Natural killer cell treated with Interleukin-12 subunit alpha and Interleukin-12 subunit beta and Interleukin-15 and Interleukin-18, amount 100 ng/mL, for 72 hours (primary cell): ENCODE results near the gene DENND2A. TPM values are rescaled to one million over a fixed set of nuclear protein-coding genes. Genes with fewer than 3 reads are reported as not detected.
"Not testable (repeated sequence)": the region's sequence is repeated elsewhere in the genome, so short reads cannot be mapped to it uniquely, and the experiment has no call there.

Experiments used
- ATAC-seq, 2 donors: fragments of 150-1000 bp; cut with Tn5 transposase in 1 of 2; sonication (Bioruptor Pico), chemical (Tn5 transposase) in 1 of 2; 2 replicates each; pipeline ENCODE4 v1.10.0; 2021
- DNase-seq: peaks from one replicate; pipeline ENCODE4 v3.0.0; 2022; ENCODE audit warnings: low spot score
- H3K27ac Mint-ChIP-seq, 2 donors: 1 replicate in 1 of 2; 2 replicates in 1 of 2; pipeline ENCODE4 v1.8.0; 2022; ENCODE audit warnings: mixed read lengths in 2 of 2, mild to moderate bottlenecking in 1 of 2, moderate library complexity in 1 of 2
- H3K27me3 Mint-ChIP-seq, 2 donors: 1 replicate in 1 of 2; 2 replicates in 1 of 2; pipeline ENCODE4 v1.8.0; 2022; ENCODE audit warnings: mixed read lengths in 2 of 2
- H3K36me3 Mint-ChIP-seq: one replicate; pipeline ENCODE4 v1.8.0; 2022; ENCODE audit warnings: mixed read lengths
- H3K4me1 Mint-ChIP-seq, 2 donors: 1 replicate in 1 of 2; 2 replicates in 1 of 2; pipeline ENCODE4 v1.8.0; 2022; ENCODE audit warnings: low read depth in 2 of 2, mixed read lengths in 2 of 2, mild to moderate bottlenecking in 1 of 2
- H3K4me3 Mint-ChIP-seq: one replicate; pipeline ENCODE4 v1.8.0; 2022; ENCODE audit warnings: mixed read lengths
- H3K9me3 Mint-ChIP-seq: 2 replicates; pipeline ENCODE4 v1.8.0; 2022; ENCODE audit warnings: mixed read lengths
- total RNA-seq, 2 donors: library from RNA; stranded (reverse); gene quantifications; one replicate each; pipeline ENCODE4 v1.2.3, GENCODE V29; 2022

The DENND2A gene
- total RNA-seq, 2 donors from 2014 or later: not detected

DNA sequence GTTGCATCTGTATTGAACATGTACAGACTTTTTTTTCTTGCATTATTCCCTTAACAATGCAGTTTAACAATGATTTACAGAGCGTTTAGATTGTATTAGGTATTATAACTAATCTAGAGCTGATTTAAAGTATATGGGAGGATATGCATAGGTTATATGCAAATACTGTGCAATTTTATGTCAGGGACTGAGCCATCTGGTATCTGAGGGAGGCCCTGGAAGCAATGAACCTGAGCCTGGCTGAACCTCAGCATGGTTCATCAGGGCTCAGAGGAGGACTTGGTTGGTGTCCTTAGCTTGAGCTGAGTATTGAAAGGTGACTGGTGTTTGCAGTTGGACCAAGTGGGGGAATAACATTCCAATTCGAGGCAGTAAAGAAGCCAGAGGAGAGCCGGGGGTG, 36.9 kb upstream of the DENND2A start:
- peak; percentile 41 for DNase-seq

DNA sequence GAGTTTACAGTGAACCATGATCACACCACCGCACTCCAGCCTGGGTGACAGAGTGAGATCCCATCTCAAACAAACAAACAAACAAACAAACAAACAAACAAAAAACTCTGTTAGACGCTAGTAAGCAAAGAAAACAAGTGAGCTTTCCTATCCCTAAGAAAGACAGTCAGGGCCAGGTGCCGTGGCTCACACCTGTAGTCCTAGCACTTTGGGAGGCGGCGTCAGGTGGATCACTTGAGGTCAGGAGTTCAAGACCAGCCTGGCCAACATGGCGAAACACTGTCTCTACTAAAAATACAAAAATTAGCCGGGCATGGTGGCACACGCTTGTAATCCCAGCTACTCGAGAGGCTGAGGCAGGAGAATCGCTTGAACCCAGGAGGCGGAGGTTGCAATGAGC, 36.3 kb upstream of the DENND2A start:
- ATAC-seq, H3K36me3 Mint-ChIP-seq, H3K9me3 Mint-ChIP-seq, H3K27me3 Mint-ChIP-seq, H3K27ac Mint-ChIP-seq, H3K4me3 Mint-ChIP-seq: not testable (repeated sequence)
- H3K4me1 Mint-ChIP-seq: peaks cover 29% of the 10 kb centered on the region in 2 donors
- peak; percentile 16 for DNase-seq

More for the DNA sequence above, 36.9 kb upstream of the DENND2A start:
- Mint-ChIP-seq H3K27me3 (no peaks in the 10 kb centered on the region), H3K4me1 (peaks cover 24% of the 10 kb centered on the region in 2 donors), H3K9me3 (no peaks in the 10 kb centered on the region), H3K4me3 (no peak overlapping the region), H3K27ac (peak overlapping the region in 1 of 2 donors; percentile 30), H3K36me3 (no peaks in the 10 kb centered on the region)
- ATAC-seq: no peak

DNA sequence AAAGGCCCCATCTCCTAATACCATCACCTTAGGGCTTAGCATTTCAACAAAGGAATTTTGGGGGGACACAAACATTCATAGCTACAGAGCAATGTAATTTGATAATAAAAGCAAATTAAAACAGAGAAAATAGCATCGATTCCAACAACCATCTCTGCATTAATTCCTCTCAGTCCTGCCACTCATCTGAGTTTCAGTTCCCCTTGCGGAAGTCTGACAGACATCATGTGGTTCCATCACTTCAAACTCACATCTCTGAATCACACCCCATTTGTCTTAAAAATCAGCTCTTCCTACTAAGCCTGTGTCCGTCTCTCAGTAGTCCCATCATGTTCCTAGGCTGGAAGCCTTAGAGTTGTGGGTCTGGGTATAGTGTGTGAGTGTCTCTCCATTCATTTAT, 35.7 kb upstream of the DENND2A start:
- ATAC-seq: no peak
- no peaks in the 10 kb centered on the region for H3K9me3 Mint-ChIP-seq
- peaks cover 29% of the 10 kb centered on the region in 2 donors for H3K4me1 Mint-ChIP-seq
- no peak overlapping the region for H3K4me3 Mint-ChIP-seq
- H3K27me3 Mint-ChIP-seq: no peaks in the 10 kb centered on the region
- no peak overlapping the region for H3K27ac Mint-ChIP-seq
- DNase-seq: peak; percentile 8
- H3K36me3 Mint-ChIP-seq: no peaks in the 10 kb centered on the region

DNA sequence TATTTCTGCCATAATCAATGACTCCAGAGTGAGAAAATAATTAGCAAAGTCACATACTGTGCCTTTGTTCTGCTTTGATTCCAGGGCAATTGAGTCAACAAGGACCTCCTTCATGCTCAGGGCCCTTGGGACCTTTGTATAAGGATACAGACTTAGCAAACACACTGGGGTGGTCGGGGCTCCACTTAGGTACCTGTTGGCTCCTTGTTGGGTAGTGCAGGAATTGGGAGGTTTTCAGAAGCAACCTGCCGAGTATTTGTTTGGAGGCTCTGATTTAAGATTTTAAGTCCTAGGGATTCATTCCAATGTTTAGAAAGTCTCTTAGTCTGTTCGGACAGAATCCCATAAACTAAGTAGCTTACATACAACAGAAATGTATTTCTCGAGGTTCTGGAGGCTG, 35.1 kb upstream of the DENND2A start:
- Mint-ChIP-seq H3K4me1 (peaks cover 29% of the 10 kb centered on the region in 2 donors), H3K4me3 (no peak overlapping the region), H3K36me3 (no peaks in the 10 kb centered on the region), H3K27ac (no peak overlapping the region), H3K27me3 (no peaks in the 10 kb centered on the region), H3K9me3 (no peaks in the 10 kb centered on the region)
- DNase-seq (peak; percentile 5), ATAC-seq (no peak)

DNA sequence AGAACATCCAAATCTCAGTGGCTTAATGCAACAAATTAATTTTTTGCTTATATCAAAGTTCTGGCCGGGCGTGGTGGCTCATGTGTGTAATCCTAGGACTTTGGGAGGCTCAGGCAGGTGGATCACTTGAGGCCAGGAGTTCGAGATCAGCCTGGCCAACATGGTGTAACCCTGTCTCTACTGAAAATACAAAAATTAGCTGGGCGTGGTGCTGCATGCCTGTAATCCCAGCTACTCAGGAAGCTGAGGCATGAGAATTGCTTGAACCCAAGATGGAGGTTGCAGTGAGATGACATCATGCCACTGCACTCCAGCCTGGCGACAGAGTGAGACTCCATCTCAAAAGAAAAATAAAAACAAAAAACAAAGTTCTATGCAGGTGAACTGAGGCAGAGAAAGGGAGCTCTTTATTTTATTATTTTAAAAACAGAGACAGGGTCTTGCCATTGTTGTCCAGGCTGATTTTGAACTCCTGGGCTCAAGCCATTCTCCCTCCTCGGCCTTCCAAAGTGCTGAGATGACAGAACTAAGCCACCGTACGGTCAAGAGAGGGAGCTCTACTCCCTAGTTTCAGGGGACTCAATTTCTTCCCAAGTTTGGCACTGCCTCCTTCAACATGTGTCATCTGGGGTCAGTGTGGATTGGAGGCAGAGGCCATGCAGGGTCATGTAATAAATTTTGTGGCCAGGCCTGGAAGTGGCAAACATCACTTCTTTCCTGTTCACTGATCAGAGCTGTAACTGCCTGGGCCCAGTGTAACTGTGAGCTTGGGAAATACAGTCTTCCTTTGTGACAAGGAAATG, 34.5 kb upstream of the DENND2A start:
- DNase-seq (no peak), ATAC-seq (no peak)
- Mint-ChIP-seq H3K27ac (peak overlapping the region in 1 of 2 donors; percentile 43), H3K4me3 (peak overlapping the region; percentile 89), H3K4me1 (peaks cover 29% of the 10 kb centered on the region in 2 donors), H3K9me3 (no peaks in the 10 kb centered on the region), H3K27me3 (no peaks in the 10 kb centered on the region), H3K36me3 (no peaks in the 10 kb centered on the region)

DNA sequence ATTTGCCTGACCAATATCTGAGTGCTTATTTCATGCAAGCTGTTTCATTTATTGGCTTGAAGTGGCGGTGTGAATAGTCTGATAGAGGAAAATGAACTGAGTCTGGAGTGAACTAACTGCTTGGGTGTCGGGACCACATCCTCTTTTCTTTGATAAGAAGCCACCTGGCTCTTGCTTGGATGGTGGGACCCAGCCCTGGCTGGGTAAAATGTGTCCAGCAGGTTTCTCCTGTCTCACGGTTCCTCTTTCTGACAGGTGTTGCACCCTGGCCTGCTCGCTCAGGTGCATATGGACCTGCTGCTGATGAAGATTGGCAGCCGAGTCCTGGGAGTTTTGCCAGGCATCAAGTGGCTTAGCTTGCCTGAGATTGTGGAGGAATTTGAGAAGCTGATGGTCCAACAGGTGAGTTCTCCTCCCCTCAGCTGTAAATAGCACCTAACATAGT, 33.8 kb upstream of the DENND2A start:
- Mint-ChIP-seq H3K4me3 (peak overlapping the region; percentile 89), H3K4me1 (peaks cover 29% of the 10 kb centered on the region in 2 donors), H3K9me3 (no peaks in the 10 kb centered on the region), H3K36me3 (no peaks in the 10 kb centered on the region), H3K27ac (peak overlapping the region in 1 of 2 donors; percentile 43), H3K27me3 (no peaks in the 10 kb centered on the region)
- ATAC-seq (no peak), DNase-seq (no peak)

DNA sequence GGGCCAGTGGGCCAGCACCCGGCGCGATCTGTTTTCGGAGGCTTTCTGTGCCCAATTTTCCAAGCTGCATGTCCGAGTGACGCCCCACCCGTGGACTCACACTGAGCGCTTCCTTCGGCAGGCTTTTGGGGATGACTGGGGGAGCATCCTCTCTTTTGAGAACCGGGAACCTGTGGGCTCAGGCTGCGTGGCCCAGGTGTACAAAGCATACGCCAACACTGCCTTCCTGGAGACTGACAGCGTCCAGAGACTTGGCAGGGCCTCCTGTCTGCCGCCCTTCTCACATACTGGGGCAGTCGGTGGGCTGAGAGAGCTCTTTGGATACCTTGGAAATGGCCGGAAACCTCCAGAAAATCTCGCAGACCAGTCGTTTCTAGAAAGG, 33.2 kb upstream of the DENND2A start:
- Mint-ChIP-seq H3K36me3 (no peaks in the 10 kb centered on the region), H3K27ac (peak overlapping the region in 1 of 2 donors; percentile 70), H3K27me3 (no peaks in the 10 kb centered on the region), H3K9me3 (no peaks in the 10 kb centered on the region), H3K4me1 (peaks cover 29% of the 10 kb centered on the region in 2 donors), H3K4me3 (peak overlapping the region; percentile 89)
- no peak for DNase-seq
- no peak for ATAC-seq

DNA sequence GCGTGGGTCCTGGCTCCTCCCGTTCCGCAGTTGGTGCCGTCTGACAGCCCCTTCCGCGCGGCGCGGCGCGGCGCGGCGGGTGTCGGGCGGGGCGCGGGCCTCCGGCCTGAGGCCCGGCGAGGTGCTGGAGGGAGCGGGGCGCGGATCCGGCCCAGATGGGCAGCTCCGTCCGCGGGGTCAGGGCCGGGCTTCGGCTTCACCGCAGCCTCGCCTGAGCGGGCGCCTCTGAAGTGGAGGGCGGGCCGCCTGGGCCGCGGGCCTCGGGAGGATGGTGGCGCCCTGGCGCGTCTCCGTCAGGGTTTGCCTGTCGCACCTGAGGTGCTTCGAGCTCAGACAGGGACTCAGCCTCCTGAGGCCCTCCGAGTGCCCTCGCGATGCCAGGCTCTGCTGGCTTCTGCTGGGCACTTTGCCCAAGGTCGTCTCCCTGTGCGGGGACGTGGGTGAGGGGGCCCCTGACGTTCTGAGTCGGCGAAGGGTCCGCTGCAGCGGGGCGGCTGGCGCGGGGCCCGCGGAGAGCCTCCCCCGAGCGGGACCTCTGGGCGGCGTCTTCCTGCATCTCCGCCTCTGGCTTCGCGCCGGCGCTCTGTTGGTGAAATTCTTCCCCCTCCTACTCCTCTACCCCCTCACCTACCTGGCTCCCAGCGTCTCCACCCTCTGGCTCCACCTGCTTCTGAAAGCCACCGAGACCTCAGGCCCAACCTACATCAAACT, 32.6 kb upstream of the DENND2A start:
- no peaks in the 10 kb centered on the region for H3K9me3 Mint-ChIP-seq

DNA sequence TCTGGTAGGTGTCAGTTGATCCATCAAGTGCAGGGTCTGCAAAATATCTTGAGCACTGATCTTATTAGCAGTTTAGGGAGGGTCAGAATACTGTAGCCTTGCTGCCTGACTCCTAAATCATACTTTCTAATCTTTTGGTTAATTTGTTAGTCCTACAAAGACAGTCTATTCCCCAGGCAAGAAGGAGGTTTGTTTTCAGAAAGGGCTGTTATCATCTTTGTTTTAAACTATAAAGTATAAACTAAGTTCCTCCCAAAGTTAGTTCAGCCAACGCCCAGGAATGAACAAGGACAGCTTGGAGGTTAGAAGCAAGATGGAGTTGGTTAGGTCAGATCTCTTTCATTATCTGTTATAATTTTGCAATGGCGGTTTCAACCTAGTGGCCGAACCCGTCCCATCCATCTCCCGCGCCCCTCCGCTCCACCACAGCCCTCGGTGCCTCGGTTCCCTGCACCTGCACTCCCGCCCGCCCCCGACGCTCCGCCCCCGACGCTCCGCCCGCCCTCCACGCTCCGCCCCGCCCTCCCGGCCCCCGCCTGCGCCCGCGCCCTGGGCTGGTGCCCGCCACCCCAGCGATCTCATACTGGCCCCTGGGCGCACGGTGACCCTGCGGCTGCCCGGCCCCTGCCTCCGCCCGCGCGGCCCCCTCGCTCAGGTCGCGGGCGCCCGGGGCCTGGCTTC, 31.9 kb upstream of the DENND2A start, which contains the start of gene ADCK2:
ADCK2 (plus strand) TSS at position 564 of the 681 bp plus-strand sequence. CDS start 386 bp downstream, outside the sequence.
- H3K4me3 Mint-ChIP-seq: peak within 1 kb of the TSS; percentile 89
- DNase-seq (peak; percentile 65), ATAC-seq (peak; percentile 88 to 92)
- no peaks in the 10 kb centered on the region for H3K36me3 Mint-ChIP-seq
- no peaks in the 10 kb centered on the region for H3K9me3 Mint-ChIP-seq
- peak within 1 kb of the TSS; percentile 60 to 70 for H3K27ac Mint-ChIP-seq
- no peaks in the 10 kb centered on the region for H3K27me3 Mint-ChIP-seq
- H3K4me1 Mint-ChIP-seq: peaks cover 20 to 24% of the 10 kb centered on the region in 2 donors

More for the DNA sequence above, 32.6 kb upstream of the DENND2A start:
- DNase-seq (peak; percentile 72), ATAC-seq (peak; percentile 55 to 86)
- Mint-ChIP-seq H3K27me3 (no peaks in the 10 kb centered on the region), H3K36me3 (no peaks in the 10 kb centered on the region), H3K4me3 (peak overlapping the region; percentile 89), H3K27ac (peak overlapping the region in 1 of 2 donors; percentile 70), H3K4me1 (peaks cover 27 to 29% of the 10 kb centered on the region in 2 donors)

DNA sequence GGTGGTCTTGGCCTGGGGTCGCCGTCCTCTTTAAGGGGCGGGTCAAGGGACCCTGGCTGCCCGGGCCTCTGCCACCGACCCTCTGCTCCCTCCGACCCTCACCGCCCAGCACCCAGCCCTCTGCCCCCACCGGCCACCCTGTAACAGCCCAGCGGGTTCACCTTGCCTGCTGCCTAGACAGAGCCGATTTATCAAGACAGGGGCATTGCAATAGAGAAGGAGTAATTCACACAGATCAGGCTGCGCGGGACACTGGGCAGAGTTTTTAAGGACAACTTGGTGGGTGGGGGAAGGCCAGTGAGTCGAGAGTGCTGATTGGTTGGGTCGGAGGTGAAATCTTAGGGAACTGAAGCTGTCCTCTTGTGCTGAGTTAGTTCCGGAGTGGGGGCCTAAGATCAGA, 31.4 kb upstream of the DENND2A start:
- no peak for ATAC-seq
- Mint-ChIP-seq H3K9me3 (no peaks in the 10 kb centered on the region), H3K4me3 (peak overlapping the region; percentile 70), H3K27ac (peak overlapping the region; percentile 41 to 60), H3K4me1 (peaks cover 20 to 23% of the 10 kb centered on the region in 2 donors), H3K36me3 (no peaks in the 10 kb centered on the region), H3K27me3 (no peaks in the 10 kb centered on the region)
- peak; percentile 28 for DNase-seq

DNA sequence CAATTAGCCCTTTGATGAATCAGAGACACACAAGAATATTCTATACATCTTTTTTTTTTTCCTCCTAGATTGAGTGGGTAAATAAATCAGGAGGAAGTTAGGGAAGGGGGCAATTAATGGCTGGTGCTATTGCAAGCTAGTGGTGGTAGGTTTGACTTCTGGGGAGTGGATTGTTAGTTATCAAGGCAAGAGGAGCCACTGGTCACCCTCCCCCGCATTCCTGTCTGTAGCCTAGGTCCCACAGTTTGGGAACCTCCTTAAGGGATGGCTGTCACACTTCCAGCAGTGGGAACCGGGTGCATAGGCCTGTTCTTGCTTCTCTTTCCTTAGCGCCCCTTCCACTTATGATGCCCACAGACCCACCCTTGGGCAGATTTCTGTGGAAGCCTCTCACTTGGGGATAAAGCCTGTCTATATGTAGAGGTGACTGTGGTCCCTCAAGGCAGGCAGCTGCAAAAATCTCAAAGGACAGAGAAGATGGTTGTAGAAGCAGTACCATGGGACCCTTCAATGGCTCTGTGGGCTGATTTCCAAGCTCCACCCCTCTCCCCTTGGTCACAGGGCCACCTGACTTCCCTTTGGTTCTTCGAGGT, 29.8 kb upstream of the DENND2A start:
- DNase-seq (peak; percentile 46), ATAC-seq (no peak)
- Mint-ChIP-seq H3K4me1 (peaks cover 14 to 21% of the 10 kb centered on the region in 2 donors), H3K27ac (no peak overlapping the region), H3K36me3 (no peaks in the 10 kb centered on the region), H3K27me3 (peaks cover 0 to 2% of the 10 kb centered on the region in 2 donors), H3K4me3 (no peak overlapping the region), H3K9me3 (no peaks in the 10 kb centered on the region)

DNA sequence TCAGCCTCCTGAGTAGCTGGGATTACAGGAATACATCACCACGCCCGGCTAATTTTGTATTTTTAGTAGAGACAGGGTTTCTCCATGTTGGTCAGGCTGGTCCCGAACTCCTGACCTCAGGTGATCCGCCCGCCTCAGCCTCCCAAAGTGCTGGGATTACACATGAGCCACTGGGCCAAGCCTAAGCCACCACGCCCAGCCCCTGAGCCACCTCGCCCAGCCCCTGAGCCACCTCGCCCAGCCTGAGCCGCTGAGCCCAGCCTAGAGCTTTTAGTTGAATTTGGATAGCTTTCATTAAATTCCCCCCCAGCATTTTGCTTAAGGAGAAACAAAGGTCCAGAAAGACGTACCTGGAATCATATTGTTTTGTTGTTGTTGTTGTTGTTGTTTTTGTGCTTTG, 29.2 kb upstream of the DENND2A start:
- peaks cover 14 to 15% of the 10 kb centered on the region in 2 donors for H3K4me1 Mint-ChIP-seq
- H3K27me3 Mint-ChIP-seq, H3K36me3 Mint-ChIP-seq, H3K27ac Mint-ChIP-seq, ATAC-seq, H3K9me3 Mint-ChIP-seq, H3K4me3 Mint-ChIP-seq: not testable (repeated sequence)
- peak; percentile 25 for DNase-seq

DNA sequence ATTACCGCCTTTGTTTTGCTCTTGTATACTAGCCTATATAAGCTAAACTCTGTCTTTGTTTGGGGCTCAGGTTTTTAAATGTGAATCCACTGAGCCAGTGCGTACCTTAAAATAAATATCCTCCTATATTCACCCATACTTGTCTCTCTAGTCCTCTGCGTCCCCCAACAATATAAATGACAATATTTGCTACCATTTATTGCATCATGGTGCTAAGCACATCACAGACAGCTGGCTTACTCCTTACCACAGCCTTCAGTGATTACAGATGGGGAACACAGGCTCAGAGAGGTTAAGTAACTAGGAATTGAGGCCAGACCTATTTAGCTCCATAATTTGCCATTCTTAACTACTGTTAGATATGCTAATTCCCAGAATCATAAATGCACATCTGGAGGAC, 28.7 kb upstream of the DENND2A start:
- H3K36me3 Mint-ChIP-seq: no peaks in the 10 kb centered on the region
- H3K4me1 Mint-ChIP-seq: peaks cover 11 to 13% of the 10 kb centered on the region in 2 donors
- no peak overlapping the region for H3K4me3 Mint-ChIP-seq
- ATAC-seq: no peak
- no peak overlapping the region for H3K27ac Mint-ChIP-seq
- H3K9me3 Mint-ChIP-seq: no peaks in the 10 kb centered on the region
- peaks cover 0 to 6% of the 10 kb centered on the region in 2 donors for H3K27me3 Mint-ChIP-seq
- peak; percentile 8 for DNase-seq
